HG02759 (cell line): ENCODE data around the gene TTLL3.
"Not testable (repeated sequence)": the region's sequence is repeated elsewhere in the genome, so short reads cannot be mapped to it uniquely, and the experiment has no call there.

Source experiments
- ATAC-seq: cut with Tn5 transposase; IDR thresholded peaks from one replicate; pipeline ENCODE4 v1.9.1; 2021; ENCODE audit warnings: mild to moderate bottlenecking, moderate library complexity; ENCODE audit not compliant: unreplicated experiment

The TTLL3 gene

DNA sequence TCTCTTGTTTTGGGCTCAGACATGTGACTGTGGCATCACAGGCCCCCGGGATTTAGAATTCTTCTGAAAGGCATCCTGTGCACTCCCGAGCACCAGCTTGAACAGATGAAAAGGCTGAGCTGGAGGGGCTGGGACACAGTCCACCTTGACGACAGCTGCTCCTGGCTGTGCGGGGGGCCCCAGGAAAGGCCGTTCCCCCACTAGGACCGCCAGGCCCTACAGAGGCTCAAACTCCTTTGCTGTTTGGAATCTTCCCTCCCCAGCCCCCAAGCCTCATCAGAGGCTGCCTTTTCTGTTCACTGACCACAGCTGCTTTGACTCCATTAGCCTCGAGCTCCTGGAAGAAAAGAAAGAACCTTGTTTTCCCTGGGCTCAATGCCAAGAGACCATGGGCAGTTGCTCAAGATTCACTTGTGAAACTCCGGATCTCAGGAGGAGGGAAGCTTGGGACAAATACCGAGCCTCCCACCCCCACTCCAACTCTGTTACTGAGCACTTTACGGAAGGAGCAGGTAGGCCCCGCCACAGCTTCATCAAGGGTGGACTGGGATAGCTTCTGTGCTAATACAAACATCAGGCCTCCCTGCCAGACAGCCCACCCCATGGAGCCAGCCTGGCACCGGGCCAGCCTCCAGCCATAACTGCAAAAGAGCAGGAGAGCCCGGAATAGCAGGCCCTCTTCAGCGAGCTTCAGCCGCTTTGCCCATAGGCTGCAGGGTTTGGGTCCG is 54.3 kb downstream of the TTLL3 start:
- no peak for ATAC-seq

DNA sequence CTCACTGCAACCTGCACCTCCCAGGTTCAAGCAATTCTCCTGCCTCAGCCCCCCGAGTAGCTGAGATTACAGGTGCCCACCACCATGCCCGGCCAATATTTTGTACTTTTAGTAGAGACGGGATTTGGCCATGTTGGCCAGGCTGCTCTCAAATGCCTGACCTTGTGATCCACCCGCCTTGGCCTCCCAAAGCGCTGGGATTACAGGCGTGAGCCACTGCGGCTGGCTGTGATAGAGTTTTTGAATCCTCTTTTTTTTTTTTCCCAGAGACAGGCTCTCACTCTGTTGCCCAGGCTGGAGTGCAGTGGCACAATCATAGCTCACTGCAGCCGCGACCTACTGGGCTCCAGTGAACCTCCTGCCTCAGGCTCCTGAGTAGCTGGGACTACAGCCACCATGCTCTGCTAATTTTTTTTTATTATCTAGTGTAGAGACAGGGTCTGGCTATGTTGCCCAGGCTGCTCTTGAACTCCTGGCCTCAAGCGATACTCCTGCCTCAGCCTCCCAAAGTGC is 55.1 kb downstream of the TTLL3 start:
- ATAC-seq: not testable (repeated sequence)

DNA sequence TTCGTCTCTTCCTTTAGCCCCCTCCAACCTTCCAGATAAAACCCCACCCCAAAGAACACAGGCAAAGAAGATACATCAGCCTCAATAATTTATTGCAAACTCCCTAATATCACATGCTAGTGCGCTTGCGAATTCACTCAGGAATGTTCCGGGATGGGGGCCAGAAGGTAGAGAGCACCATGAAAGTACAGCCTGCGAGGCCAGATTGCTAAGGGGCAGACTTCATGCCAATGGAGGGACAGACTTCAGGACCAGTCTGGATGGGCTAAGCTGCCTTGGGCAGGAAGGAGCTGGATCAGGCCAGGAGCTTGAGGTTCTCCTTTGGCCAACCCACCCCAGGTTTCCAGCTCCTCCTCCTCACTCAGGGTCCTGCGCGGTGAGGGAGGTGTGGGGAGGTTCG is 56.6 kb downstream of the TTLL3 start:
- ATAC-seq: no peak

DNA sequence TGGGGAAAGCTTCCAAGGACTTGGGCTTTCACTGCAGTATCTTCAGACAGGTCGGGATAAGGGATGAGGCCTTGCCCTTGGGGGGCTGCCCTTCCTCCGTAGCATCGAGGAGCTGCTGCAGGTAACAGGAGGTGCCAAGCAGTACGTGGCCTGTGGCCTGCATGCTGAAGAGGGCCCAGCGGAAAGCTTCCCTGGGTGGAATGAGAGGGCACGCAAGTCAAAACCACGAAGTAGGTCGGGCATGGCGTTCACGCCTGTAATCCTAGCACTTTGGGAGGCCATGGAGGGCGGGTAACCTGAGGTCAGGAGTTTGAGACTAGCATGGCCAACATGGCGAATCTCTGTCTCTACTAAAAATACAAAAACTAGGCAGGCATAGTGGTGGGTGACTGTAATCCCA is 57.0 kb downstream of the TTLL3 start:
- ATAC-seq: no peak

DNA sequence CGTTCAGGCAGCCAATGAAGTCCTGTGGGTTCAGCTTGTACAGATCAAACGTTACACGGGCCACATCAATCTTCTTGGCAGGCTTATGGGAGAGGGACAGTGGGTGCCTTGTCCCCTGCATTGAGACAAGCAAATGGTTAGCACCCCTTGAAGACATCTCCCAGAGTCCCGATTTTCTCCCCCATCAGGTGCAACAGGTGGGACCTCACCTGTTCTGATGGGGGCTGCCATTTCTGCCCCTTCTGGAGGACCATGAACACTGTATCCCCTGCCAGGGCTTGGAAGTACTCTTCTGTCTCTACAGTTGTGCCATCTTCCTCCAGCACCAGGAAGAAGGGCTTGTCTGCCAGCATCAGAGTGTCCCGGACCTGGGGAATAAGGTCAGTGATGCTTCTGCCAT is 59.9 kb downstream of the TTLL3 start:
- ATAC-seq: no peak

DNA sequence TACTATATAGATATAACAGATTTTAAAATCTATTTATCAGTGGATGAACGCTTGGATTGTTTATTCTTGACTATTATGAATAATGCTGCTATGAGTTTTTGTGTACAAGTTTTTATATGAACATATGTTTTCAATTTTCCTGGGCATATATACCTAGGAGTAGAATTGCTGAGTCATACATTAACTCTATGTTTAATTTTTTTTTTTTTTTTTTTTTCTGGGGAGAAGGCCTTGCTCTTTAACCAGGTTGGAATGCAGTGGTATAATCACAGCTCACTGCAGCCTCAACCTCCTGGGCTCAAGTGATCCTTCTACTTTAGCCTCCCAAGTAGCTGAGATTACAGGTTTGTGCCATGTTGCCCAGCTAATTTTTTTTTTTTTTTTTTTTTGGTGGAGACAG is 60.9 kb downstream of the TTLL3 start:
- ATAC-seq: no peak

DNA sequence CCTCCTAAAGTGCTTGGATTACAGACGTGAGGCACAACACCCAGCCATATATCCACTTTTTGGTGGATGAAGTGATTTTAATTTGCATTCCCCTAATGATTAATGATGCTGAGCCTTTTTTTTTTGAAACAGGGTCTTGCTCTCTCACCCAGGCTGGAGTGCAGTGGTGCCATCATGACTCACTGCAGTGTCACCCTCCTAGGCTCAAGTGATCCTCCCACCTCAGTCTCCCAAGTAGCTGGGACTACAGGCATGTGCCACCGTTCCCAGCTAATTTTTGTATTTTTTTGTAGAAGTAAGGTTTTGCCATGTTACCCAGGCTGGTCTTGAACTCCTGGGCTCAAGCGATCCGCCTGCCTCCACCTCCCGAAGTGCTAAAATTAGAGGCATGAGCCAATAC is 62.0 kb downstream of the TTLL3 start:
- ATAC-seq: not testable (repeated sequence)

DNA sequence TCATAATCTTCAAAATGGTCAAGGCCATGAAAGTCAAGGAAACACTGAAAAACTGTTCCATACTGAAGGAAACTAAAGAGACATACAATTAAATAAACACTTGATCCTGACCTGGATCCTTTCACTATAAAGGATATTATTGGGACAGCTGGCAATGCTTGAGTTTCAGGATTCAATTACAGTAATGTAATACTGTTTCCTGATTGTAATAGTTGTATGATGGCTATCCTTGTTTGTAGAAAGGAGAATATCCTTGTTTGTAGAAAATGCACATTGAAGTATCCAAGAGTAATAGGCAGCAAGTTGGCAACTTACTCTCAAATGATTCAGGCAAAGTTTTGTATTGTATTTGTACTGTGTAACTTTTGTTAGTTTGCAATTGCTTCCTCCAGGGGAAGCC is 65.4 kb downstream of the TTLL3 start:
- no peak for ATAC-seq

DNA sequence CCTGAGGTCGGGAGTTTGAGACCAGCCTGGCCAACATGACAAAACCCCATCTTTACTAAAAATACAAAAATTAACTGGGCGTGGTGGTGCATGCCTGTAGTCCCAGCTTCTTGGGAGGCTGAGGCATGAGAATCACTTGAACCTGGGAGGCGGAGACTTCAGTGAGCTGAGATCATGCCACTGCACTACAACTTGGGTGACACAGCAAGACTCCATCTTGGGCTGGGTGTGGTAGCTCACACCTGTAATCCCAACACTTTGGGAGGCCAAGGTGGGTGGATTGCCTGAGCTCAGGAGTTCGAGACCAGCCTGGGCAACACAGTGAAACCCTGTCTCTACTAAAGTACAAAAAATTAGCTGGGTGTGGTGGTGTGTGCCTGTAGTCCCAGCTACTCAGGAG is 66.2 kb downstream of the TTLL3 start:
- ATAC-seq: not testable (repeated sequence)

DNA sequence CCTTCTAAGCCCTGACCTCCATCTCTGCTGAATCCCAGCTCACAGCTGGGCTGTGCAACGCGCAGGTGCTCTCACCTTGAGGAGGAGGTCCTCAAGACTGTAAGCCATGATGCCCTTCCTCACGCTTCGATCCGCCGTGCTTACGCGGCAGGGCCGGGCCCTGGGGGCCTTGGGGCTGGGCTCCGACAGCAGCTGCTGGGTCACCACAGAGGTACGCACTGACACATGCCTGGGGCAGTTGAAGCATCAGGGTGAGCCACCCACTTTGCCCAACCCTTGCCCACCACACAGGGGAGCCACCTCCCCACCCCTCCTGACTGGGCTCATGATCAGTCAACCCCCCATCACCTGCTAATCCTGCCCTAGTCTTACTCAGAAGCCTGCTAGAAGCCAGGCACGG is 66.9 kb downstream of the TTLL3 start:
- no peak for ATAC-seq

DNA sequence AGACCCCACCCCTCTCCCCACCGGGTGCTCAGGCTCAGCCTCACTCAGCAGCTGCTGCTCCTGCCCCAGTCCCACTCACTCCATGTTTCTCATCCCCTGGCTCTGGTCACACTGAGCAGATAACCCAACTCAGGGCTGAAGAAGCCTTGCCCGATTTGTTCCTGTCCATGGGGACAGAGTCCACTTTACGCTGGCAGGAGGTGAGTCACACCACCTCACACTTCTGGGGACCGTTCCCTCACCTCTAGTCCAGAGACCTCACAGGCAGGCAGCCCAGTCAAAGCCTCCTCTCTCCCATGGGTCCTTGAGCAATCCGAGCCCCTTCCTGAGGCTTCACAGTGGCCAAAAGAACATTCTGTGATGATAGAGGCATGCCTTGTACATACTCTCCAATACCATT is 68.6 kb downstream of the TTLL3 start:
- no peak for ATAC-seq

DNA sequence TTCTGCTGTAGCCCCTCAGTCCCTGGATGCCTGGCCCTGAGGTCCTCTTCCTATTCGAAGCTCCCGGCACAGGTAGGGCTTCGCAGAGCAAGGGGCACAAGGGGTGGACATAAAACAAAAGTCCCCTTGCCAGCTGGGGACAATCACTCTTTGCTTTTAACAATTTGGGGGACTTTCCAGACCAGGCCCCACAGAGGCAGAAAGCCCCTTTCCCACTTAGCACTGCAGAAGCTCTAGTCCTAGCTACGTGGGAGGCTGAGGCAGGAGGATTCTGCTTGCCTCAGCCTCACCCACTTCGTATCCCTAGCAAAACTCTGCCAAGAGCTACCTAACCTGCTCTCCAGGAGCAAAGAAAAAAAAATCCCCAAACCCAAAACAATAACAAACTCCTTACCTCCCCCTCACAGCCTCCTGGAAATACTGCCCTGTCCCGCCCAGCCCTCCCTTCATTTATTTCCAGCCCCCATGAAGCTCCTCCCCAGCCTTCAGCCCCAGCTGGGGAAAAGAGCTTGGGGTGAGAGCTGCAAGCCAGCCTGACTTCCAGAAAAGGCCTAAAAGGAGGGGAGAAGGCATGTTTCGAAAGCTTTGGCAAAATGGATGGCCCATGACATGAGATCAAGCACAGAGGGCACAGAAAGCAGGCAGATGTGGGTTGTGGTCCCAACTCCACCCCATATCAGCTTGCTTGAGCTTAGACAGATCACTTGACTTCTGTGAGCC is 69.9 kb downstream of the TTLL3 start, which contains the start of gene CIDEC:
CIDEC (minus strand) TSS at position 424 of the 720 bp plus-strand sequence. CDS start 1,767 bp downstream, outside the sequence.
- ATAC-seq: no peak

DNA sequence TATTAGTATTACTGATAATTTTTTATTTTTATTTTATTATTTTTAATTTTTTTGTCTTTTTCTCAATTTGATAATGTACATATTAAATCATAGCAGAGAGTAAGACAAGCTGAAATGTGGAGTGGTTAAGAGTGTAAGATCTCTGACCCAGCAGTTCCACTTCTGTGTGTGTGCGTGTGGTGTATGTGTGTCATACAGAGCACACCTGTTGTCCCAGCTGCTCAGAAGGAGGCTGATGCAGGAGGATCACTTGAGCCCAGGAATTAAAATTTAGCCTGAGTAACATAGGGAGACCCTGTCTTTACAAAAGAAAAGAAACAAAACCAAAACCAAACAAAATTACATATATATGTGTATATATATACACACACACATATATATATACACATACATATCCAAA is 71.4 kb downstream of the TTLL3 start:
- no peak for ATAC-seq

DNA sequence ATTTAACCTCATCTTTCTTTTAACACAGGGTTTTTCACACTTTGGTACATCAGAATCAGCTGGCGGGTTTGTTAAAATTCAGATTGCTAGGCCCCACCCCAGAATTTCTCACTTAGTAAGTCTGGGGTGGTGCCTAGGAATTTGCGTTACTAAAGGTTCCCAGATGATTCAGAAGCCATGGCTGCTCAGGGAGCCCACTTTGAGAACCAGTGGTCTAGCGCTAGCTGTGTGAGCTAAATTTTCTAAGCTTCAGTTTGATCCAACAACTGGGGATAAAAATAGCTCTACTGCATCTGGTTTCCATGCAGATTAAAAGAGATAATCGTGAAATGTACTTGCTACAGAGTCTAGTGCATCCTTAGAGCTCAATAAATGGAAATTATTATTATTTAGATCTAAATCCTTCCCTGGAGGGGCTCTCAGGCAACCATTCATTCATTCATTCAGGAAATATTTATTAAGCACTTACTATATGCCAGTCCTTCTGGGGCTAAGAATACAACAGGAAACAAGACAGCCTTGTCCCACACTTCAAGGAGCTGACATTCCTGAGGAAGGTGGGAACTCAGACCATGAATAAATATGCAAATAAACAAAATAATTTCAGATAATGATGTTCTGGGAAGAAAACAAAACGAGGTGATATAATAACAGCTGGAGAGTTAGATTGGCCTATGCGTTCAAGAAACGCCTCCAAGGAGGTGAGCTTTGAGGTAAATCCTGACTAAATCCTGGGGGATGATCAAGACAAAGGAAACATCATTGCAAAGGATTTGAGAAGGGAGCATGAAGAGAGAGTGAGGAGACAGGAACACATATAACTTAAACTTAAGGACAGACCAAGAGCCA is 73.9 kb downstream of the TTLL3 start:
- no peak for ATAC-seq

DNA sequence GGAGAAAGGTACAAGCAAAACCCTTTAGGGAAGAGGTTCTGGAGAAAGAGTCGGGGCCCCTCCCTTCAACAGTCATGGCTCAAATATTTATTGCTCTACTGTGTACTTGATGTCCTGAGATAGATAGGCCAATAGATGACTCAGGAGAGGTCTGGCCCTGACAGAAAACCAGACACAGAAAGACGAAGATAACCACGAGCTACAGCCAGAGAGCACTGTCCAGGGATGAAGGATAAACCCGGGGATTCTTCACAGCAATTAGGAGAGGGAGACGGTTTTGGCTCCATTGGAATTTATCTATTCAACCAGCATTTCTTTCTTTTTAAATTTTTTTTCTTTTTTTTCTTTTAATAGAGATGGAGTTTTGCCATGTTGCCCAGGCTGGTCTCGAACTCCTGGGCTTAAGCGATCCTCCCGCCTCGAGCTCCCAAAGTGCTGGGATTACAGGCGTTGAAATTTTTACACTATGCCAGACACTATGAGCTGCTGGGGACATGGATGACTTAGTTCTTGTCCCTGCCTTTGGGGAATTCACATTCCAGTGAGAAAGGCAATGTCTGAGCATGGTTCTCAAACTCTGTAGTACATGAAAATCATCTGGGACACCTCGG is 74.6 kb downstream of the TTLL3 start:
- ATAC-seq: no peak
